Omental fat pad (tissue), 4 donors: ENCODE measurements around the gene POU2F1. TPM values are rescaled to one million over a fixed set of nuclear protein-coding genes. Genes with fewer than 3 reads are reported as not detected.
"Not testable (repeated sequence)": the region's sequence is repeated elsewhere in the genome, so short reads cannot be mapped to it uniquely, and the experiment has no call there.

Experiments used
- ATAC-seq: fragments of 150-250 bp; one replicate; pipeline ENCODE4 v1.9.1; 2016; ENCODE audit warnings: mild to moderate bottlenecking, moderate library complexity; ENCODE audit not compliant: low FRiP score
- DNase-seq: peaks from one replicate; pipeline ENCODE4 v3.0.0-alpha.2; 2019; ENCODE audit warnings: low spot score
- CTCF ChIP-seq, 3 donors: fragments of 450-650 bp; IDR thresholded peaks; one replicate each; pipeline ENCODE4 v1.5.1; 2016 to 2017; ENCODE audit warnings: antibody characterized with exemption in 3 of 3, mild to moderate bottlenecking in 3 of 3, moderate library complexity in 2 of 3
- total RNA-seq, 4 donors: library from RNA; depleted of rRNA; stranded (reverse); fragments of >200 nt; gene quantifications; one replicate each; pipeline ENCODE4 v1.1.0, GENCODE V29; 2016

The POU2F1 gene
- total RNA-seq, 4 donors from 2014 or later = 10.3 to 18.9 (median 13.5) TPM

GRCh38 chr1:167223144-167224103, 2.7 kb downstream of the POU2F1 start:
- ATAC-seq (no peak), DNase-seq (no peak)
- no peak for TF ChIP-seq CTCF (IDR thresholded peaks at IDR 0.05)

GRCh38 chr1:167224734-167225235, 4.1 kb downstream of the POU2F1 start:
- DNase-seq, ATAC-seq: not testable (repeated sequence)

- ATAC-seq = no peak
- no peak for DNase-seq
- TF ChIP-seq CTCF (IDR thresholded peaks at IDR 0.05) = no peak
Measured at GRCh38 chr1:167225920-167226319, 5.2 kb downstream of the POU2F1 start.

DNA sequence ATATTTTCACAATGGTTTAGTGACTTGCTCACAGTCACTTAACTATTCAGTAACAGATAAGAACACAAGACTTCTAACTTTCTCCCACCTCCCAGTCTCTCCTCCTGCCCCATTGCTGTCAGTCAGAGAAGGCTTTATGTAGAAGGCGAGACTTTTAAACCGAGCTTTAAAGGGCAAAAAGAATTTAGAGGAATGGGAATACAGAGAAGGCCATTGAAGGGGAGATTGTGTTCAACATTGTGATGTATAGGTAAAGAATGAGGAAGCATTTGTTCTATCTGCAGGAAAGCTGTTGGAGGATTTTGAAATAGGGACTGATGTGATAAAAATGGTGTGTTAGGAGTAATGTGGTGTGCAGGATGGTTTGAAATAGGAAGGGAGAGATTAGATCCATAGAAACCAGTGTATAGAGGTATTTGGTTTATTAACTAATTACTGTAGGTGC, 7.3 kb downstream of the POU2F1 start:
- DNase-seq = no peak
- no peak for ATAC-seq
- no peak for TF ChIP-seq CTCF (IDR thresholded peaks at IDR 0.05)

DNA sequence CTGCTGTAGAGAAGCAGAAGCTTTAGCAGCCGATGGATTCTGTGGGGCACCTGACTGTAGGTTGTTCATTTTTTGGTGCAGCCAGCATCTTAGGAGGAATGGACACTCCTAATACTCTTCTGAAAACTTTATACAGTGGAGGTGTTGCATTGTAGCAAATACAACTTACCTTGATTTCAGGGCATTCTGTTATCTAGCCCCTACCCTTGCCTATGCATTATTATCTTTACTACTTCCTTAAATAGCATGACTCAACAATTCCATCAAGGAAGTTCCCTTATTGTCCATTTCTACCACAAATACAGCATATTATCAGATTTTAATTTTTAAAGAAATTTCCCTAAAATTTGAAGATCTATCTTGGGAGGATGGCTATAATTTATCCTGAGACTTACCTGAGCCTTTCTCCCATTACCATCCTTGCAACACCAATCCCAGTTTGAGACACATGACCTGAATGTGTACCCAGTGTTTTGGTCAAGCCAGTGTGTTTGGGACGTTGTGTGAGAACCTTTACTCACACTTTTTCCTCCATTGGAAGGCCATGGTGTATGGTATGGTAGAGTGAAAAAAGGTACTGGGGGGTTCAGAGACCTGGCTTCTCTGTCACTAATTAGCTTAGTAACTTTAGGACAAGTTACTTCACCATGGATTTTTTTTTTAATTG, 9.2 kb downstream of the POU2F1 start:
- no peak for DNase-seq
- TF ChIP-seq CTCF (IDR thresholded peaks at IDR 0.05) = no peak
- ATAC-seq = no peak

DNA sequence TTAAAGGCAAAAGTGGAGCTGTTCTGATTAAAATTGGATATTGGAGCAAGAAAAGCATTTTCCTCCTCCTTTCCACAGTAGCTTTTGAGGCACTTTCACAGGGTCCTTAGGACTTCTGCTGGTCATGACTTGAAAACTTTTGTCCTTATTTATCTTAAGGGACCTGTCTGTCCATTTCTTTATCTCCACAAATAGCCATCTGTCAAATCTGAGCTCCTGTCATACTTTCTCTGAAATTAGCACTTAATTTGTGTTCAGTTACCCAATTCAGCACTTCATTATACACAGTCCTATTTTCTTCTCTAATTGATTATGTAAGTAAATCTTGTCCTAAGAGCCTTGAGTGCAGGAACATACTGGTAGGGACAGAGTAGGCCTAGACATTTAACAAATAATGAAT, 9.8 kb downstream of the POU2F1 start:
- TF ChIP-seq CTCF (IDR thresholded peaks at IDR 0.05) = no peak
- DNase-seq (no peak), ATAC-seq (no peak)

DNA sequence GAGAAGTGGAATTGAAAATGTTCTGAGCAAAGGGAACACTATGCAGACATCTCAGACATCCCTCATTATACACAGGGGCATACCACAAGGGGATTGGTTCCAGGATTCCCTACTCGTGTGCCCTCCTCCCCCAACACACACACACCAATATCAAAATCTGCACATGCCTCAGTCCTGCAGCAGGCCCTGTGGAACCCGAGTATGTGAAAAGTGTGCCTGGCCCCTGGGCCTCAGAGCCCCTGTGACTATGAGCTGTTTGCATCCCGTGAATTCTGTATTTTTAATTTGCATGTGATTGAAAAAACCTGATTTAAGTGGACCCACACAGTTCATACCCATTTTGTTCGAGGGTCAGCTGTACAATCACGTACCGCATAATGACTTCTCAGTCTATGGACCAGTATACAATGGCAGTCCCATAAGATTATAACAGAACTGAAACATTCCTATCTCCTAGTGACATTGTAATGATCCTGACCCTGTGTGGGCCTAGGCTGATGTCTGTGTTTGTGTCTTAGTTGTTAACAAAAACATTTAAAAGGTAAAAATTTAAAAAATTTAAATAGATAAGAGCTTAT, 11.3 kb downstream of the POU2F1 start:
- no peak for DNase-seq
- no peak for ATAC-seq
- TF ChIP-seq CTCF (IDR thresholded peaks at IDR 0.05) = no peak
